HepG2 (cell line): Measurements from ENCODE around the gene FOXE3. TPM values are rescaled to one million over a fixed set of nuclear protein-coding genes. Genes with fewer than 3 reads are reported as not detected.

Experiments used
- CEBPG ChIP-seq: IDR thresholded peaks from 2 replicates; pipeline ENCODE4 v1.6.1; 2016
- EEA1 ChIP-seq: sonication (generic); formaldehyde crosslinking; IDR thresholded peaks from 2 replicates; pipeline ENCODE4 v1.5.1; 2020; ENCODE audit warnings: mild to moderate bottlenecking, missing genetic modification reagents, borderline replicate concordance
- ELF4 ChIP-seq: sonication (generic); formaldehyde crosslinking; IDR thresholded peaks from 2 replicates; pipeline ENCODE4 v1.5.0; 2020; ENCODE audit warnings: missing genetic modification reagents, mild to moderate bottlenecking, moderate library complexity, borderline replicate concordance
- FOXM1 ChIP-seq: sonication (generic); formaldehyde crosslinking; IDR thresholded peaks from 2 replicates; pipeline ENCODE4 v1.5.0; 2020; ENCODE audit warnings: missing genetic modification reagents
- MAZ ChIP-seq, 2 experiments: sonication (generic) in 1 of 2; formaldehyde crosslinking in 1 of 2; IDR thresholded peaks; 2 replicates each; pipeline versions ENCODE4 v1.5.0 to v1.6.1; 2012 to 2020; ENCODE audit warnings: low read depth in 2 of 2, mild to moderate bottlenecking in 2 of 2, borderline replicate concordance in 1 of 2, improper control_type of control experiment in 1 of 2, low read length in 1 of 2, missing genetic modification reagents in 1 of 2, moderate library complexity in 1 of 2
- NRL ChIP-seq: sonication (generic); formaldehyde crosslinking; IDR thresholded peaks from 2 replicates; pipeline ENCODE4 v1.5.0; 2020; ENCODE audit warnings: missing genetic modification reagents, mild to moderate bottlenecking, moderate library complexity, borderline replicate concordance
- PHF8 ChIP-seq: sonication (generic); formaldehyde crosslinking; IDR thresholded peaks from 2 replicates; pipeline ENCODE4 v1.5.0; 2020; ENCODE audit warnings: missing genetic modification reagents
- RAD21 ChIP-seq: fragments of 450-650 bp; formaldehyde crosslinking; IDR thresholded peaks from 2 replicates; pipeline ENCODE4 v1.5.0; 2020; ENCODE audit warnings: mild to moderate bottlenecking
- TBX2 ChIP-seq: sonication (generic); formaldehyde crosslinking; IDR thresholded peaks from 2 replicates; pipeline ENCODE4 v1.5.0; 2020; ENCODE audit warnings: missing genetic modification reagents, mild to moderate bottlenecking, borderline replicate concordance
- ZFP37 ChIP-seq: sonication (generic); formaldehyde crosslinking; IDR thresholded peaks from 2 replicates; pipeline ENCODE4 v1.4.0; 2020; ENCODE audit warnings: missing genetic modification reagents, borderline replicate concordance
- ZNF446 ChIP-seq: sonication (generic); formaldehyde crosslinking; IDR thresholded peaks from 2 replicates; pipeline ENCODE4 v1.5.0; 2020; ENCODE audit warnings: mild to moderate bottlenecking, missing genetic modification reagents
- ZNF879 ChIP-seq: sonication (generic); formaldehyde crosslinking; IDR thresholded peaks from 2 replicates; pipeline ENCODE4 v1.8.1; 2023; ENCODE audit warnings: missing genetic modification reagents
- polyA plus RNA-seq, 8 experiments: library from polyadenylated mRNA; depleted of rRNA in 3 of 8; stranded (reverse) in 7 of 8; unstranded in 1 of 8; fragments of >200 nt; fragmentation: Illumina TruSeq in 4 of 8; extraction: Trizol in 4 of 8; gene quantifications; 2 replicates each; pipeline versions ENCODE4 v1.2.1 to v1.2.3, GENCODE V29; 2011 to 2016; ENCODE audit warnings: low read depth in 4 of 8, missing spikeins in 1 of 8, mixed read lengths in 1 of 8; ENCODE audit not compliant: insufficient read depth in 1 of 8
- total RNA-seq, 5 experiments: library from RNA; depleted of rRNA; stranded (reverse); fragments of >200 nt; fragmentation: Illumina TruSeq; extraction: Trizol; gene quantifications; 2 replicates each; pipeline ENCODE4 v1.2.3, GENCODE V29; 2016; ENCODE audit warnings: low read depth in 1 of 5
- TF ChIP-seq, protein P1 (sequence below): sonication (generic); formaldehyde crosslinking; IDR thresholded peaks from 2 replicates; pipeline ENCODE4 v1.5.0; 2020; ENCODE audit warnings: mild to moderate bottlenecking, missing genetic modification reagents, borderline replicate concordance
- TF ChIP-seq, protein P2 (sequence below): sonication (generic); formaldehyde crosslinking; IDR thresholded peaks from 2 replicates; pipeline ENCODE4 v1.5.1; 2020; ENCODE audit warnings: missing genetic modification reagents, mild to moderate bottlenecking, borderline replicate concordance
- TF ChIP-seq, protein P3 (sequence below): sonication (generic); formaldehyde crosslinking; IDR thresholded peaks from 2 replicates; pipeline ENCODE4 v1.5.0; 2020; ENCODE audit warnings: missing genetic modification reagents, mild to moderate bottlenecking, borderline replicate concordance
- TF ChIP-seq, protein P4 (sequence below): IDR thresholded peaks from 2 replicates; pipeline ENCODE4 v1.6.1; 2016; ENCODE audit warnings: mild to moderate bottlenecking, missing biosample characterization, missing genetic modification reagents

FOXE3 gene
- total and polyA plus RNA-seq, 2 of the 13 experiments (the other 11 are each of a cell fraction or from before 2014, with no cell fraction given) = not detected

DNA sequence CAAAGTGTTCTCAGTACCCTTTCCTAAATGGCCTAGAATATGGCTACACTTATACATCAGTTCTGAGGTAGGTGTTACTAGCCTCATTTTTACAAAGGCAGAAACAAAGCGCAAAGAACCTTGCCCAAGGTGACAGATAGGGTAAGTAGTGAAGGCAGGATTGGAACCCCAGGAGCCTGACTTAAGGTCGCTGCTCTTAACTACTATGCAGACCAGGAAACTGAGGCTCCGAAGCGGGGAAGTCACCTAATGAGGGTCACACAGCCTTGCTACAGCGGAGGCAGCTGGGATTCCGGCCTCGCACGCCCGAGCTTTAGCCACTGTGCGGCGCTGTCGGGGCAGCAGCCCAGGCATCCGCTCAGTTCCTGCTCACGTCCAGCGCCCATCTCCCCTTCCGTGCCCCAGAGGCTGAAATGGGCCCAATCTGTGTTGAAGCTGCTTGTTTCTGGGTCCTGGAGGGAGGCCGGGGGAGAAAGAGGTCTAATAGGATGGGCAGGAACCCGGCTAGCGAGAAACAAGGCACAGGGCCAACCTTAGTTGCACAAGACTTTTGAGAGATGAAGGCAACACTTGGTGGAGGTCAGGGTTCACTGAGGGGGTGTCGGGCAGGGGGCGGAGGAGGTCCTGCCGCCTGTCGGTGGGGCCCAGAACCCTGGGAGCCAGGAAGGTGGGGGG lies 20.4 kb downstream of the FOXE3 start (continued):
- TF ChIP-seq NRL (0 out of 2 replicates have a peak, but pooled peaks have one; percentile 38), ZFP37 (no peak), EEA1 (CRISPR knock-in tag) (no peak), TBX2 (CRISPR knock-in tag) (peak; percentile 71), MAZ (IDR thresholded peaks at IDR 0.05; ENCODE audit: borderline replicate concordance, low read depth, low read length) (no peak), MAZ (CRISPR knock-in tag; IDR thresholded peaks at IDR 0.05; ENCODE audit: low read depth) (peak; percentile 23; the same call in 1 of the 2 replicates), ZNF879 (CRISPR knock-in tag) (no peak), ZNF446 (CRISPR knock-in tag) (no peak), PHF8 (CRISPR knock-in tag) (peak; percentile 48; the same call in 1 of the 2 replicates), ELF4 (no peak), CEBPG (peak; percentile 58; the same call in 1 of the 2 replicates), RAD21 (CRISPR knock-in tag) (peak; percentile 72), FOXM1 (CRISPR knock-in tag) (no peak)
- TF ChIP-seq, protein P1, sequence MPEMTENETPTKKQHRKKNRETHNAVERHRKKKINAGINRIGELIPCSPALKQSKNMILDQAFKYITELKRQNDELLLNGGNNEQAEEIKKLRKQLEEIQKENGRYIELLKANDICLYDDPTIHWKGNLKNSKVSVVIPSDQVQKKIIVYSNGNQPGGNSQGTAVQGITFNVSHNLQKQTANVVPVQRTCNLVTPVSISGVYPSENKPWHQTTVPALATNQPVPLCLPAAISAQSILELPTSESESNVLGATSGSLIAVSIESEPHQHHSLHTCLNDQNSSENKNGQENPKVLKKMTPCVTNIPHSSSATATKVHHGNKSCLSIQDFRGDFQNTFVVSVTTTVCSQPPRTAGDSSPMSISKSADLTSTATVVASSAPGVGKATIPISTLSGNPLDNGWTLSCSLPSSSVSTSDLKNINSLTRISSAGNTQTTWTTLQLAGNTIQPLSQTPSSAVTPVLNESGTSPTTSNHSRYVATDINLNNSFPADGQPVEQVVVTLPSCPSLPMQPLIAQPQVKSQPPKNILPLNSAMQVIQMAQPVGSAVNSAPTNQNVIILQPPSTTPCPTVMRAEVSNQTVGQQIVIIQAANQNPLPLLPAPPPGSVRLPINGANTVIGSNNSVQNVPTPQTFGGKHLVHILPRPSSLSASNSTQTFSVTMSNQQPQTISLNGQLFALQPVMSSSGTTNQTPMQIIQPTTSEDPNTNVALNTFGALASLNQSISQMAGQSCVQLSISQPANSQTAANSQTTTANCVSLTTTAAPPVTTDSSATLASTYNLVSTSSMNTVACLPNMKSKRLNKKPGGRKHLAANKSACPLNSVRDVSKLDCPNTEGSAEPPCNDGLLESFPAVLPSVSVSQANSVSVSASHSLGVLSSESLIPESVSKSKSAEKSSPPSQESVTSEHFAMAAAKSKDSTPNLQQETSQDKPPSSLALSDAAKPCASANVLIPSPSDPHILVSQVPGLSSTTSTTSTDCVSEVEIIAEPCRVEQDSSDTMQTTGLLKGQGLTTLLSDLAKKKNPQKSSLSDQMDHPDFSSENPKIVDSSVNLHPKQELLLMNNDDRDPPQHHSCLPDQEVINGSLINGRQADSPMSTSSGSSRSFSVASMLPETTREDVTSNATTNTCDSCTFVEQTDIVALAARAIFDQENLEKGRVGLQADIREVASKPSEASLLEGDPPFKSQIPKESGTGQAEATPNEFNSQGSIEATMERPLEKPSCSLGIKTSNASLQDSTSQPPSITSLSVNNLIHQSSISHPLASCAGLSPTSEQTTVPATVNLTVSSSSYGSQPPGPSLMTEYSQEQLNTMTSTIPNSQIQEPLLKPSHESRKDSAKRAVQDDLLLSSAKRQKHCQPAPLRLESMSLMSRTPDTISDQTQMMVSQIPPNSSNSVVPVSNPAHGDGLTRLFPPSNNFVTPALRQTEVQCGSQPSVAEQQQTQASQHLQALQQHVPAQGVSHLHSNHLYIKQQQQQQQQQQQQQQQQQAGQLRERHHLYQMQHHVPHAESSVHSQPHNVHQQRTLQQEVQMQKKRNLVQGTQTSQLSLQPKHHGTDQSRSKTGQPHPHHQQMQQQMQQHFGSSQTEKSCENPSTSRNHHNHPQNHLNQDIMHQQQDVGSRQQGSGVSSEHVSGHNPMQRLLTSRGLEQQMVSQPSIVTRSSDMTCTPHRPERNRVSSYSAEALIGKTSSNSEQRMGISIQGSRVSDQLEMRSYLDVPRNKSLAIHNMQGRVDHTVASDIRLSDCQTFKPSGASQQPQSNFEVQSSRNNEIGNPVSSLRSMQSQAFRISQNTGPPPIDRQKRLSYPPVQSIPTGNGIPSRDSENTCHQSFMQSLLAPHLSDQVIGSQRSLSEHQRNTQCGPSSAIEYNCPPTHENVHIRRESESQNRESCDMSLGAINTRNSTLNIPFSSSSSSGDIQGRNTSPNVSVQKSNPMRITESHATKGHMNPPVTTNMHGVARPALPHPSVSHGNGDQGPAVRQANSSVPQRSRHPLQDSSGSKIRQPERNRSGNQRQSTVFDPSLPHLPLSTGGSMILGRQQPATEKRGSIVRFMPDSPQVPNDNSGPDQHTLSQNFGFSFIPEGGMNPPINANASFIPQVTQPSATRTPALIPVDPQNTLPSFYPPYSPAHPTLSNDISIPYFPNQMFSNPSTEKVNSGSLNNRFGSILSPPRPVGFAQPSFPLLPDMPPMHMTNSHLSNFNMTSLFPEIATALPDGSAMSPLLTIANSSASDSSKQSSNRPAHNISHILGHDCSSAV = no peak
- TF ChIP-seq, protein P2, sequence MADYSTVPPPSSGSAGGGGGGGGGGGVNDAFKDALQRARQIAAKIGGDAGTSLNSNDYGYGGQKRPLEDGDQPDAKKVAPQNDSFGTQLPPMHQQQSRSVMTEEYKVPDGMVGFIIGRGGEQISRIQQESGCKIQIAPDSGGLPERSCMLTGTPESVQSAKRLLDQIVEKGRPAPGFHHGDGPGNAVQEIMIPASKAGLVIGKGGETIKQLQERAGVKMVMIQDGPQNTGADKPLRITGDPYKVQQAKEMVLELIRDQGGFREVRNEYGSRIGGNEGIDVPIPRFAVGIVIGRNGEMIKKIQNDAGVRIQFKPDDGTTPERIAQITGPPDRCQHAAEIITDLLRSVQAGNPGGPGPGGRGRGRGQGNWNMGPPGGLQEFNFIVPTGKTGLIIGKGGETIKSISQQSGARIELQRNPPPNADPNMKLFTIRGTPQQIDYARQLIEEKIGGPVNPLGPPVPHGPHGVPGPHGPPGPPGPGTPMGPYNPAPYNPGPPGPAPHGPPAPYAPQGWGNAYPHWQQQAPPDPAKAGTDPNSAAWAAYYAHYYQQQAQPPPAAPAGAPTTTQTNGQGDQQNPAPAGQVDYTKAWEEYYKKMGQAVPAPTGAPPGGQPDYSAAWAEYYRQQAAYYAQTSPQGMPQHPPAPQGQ (CRISPR knock-in tag) = no peak
- TF ChIP-seq, protein P3, sequence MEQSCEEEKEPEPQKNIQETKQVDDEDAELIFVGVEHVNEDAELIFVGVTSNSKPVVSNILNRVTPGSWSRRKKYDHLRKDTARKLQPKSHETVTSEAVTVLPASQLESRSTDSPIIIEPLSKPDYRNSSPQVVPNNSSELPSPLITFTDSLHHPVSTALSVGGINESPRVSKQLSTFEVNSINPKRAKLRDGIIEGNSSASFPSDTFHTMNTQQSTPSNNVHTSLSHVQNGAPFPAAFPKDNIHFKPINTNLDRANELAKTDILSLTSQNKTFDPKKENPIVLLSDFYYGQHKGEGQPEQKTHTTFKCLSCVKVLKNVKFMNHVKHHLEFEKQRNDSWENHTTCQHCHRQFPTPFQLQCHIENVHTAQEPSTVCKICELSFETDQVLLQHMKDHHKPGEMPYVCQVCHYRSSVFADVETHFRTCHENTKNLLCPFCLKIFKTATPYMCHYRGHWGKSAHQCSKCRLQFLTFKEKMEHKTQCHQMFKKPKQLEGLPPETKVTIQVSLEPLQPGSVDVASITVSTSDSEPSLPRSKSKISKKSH (CRISPR knock-in tag) = peak; percentile 56; the same call in 1 of the 2 replicates
- TF ChIP-seq, protein P4, sequence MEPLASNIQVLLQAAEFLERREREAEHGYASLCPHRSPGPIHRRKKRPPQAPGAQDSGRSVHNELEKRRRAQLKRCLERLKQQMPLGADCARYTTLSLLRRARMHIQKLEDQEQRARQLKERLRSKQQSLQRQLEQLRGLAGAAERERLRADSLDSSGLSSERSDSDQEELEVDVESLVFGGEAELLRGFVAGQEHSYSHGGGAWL (CRISPR knock-in tag) = no peak
